Pulmonary artery endothelial cell (primary cell): Measurements from ENCODE around the gene ARHGEF1. TPM values are rescaled to one million over a fixed set of nuclear protein-coding genes. Genes with fewer than 3 reads are reported as not detected.

Source experiments
- DNase-seq: peaks from one replicate; pipeline ENCODE4 v3.0.0-alpha.2; 2011; ENCODE audit warnings: low read depth, low spot score
- total RNA-seq: library from RNA; depleted of rRNA; stranded (reverse); fragments of >200 nt; gene quantifications from 2 replicates; pipeline ENCODE4 v1.2.3, GENCODE V29; 2014

ARHGEF1 gene
- total RNA-seq, 1 donor from 2014 or later = 53.8 TPM

DNA sequence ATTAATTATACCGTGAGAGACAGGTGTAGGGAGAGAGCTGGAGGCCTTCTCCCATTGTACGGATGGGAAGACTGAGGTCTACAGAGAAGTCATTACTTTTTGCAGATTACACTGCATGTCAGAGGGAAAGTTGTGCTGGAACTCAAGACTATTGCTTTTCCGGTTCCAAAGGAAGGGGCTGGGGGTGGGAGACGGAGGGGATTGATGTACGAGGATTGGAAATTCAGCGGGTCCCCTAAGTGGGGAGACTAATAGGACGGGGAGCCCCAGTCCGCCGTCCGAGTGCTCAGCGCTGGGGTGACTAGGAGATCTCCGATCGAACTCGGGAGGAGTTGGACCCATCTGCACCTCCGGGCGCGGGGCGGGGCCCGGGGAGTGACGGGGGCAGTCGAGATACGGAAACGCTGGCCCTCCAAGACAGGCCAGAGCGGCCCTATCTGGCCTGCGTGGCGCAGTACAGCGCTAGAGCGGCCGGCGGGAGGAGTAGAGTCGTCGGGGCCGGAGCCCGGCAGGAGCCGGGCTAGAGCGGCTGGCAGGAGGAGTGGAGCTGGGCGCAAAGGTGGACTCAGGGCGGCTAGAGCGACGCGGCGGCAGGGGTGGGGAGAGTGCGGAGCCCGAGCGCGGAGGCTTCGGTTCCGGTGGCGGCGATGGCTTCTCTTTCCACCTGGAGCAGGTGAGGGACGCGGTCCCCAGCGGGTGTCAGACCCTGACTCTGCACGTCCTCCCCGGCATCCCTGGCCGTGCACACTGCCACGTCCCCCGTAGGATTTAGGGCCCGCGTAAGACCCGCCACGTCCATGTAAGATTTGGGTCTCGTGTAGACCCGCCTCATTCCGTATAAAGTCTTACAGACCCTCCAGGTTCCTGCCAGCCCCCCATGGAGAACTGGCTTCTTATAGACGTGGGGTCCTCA lies 1.1 kb downstream of the ARHGEF1 start:
- DNase-seq = peak; percentile 86

GRCh38 chr19:41886761-41887710 lies 4.1 kb downstream of the ARHGEF1 start:
- no peak for DNase-seq

GRCh38 chr19:41887711-41888382 lies 4.9 kb downstream of the ARHGEF1 start:
- DNase-seq = no peak

GRCh38 chr19:41888926-41889325 lies 5.9 kb downstream of the ARHGEF1 start:
- no peak for DNase-seq

- no peak for DNase-seq
Observed at GRCh38 chr19:41889896-41890295, 6.9 kb downstream of the ARHGEF1 start.

GRCh38 chr19:41890936-41891335 lies 8.0 kb downstream of the ARHGEF1 start:
- DNase-seq = no peak

- no peak for DNase-seq
Observed at GRCh38 chr19:41892173-41892902, 9.4 kb downstream of the ARHGEF1 start.

DNA sequence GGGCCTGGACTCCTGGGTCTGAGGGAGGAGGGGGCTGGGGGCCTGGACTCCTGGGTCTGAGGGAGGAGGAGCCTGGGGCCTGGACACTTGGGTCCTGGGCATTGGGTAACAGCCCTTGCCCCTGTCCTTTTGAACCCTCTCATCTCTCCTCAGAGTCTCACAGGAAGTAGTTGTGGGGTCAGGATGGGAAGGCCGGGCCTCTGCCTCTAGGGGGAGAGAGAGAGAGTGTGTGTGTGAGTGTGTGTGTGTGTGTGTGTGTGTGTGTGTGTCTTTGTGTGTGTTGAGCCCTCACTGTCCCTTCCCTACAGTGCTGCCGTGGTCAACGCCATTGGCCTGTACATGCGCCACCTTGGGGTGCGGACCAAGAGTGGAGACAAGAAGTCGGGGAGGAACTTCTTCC lies 10.9 kb downstream of the ARHGEF1 start:
- DNase-seq = no peak

DNA sequence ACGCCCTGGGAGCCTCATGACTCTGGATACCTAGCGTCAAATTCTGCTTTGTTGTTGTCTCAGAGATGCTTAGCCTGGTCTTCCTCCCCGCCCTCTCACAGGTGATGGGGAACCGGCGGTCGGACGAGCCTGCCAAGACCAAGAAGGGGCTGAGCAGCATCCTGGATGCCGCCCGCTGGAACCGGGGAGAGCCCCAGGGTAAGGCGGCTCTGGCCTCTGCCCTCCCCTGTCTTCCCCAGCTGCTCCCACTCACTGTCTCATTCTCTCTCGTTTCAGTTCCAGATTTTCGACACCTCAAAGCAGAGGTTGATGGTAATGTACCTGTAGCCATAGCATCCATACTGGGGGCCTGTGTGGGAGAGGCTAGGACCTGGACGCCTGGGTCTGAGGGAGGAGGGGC lies 11.4 kb downstream of the ARHGEF1 start:
- no peak for DNase-seq

DNA sequence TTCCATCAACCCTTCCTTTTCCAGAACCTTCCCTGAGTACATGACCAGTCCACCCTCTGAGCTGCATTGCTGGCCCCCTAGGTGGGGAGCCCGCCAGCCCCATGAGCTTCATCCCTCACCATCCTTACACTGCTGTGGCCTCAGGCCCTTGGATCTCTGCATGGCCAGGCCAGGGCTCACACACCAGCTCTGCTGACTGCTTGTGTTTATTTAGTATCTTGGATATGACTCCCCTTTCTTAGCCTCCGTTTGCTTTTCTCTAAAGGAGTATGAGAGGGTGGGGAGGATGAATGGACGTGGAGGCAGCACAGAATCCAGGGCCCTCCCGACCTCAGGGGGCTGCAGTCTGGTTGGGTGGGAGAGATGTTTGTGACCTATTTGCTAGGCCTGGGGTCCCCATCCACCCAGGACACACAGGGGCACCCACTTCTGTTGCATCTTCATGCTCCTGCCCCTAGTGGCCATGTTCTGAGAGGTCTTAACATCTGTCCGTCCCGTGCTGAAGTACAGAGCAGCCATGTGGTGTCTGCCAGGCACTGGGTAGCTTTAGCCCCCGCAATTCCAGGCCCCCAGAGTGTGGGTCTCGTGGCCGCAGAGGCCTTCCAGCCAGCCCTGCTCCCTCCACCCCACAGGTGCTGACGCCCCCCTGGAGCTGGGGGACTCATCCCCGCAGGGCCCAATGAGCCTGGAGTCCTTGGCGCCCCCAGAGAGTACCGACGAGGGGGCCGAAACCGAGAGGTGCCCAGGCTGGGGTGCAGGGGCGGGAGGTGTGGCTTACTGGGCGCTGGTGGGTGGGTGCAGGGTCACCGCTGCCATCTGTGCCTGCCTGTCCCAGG lies 13.0 kb downstream of the ARHGEF1 start:
- DNase-seq = no peak

DNA sequence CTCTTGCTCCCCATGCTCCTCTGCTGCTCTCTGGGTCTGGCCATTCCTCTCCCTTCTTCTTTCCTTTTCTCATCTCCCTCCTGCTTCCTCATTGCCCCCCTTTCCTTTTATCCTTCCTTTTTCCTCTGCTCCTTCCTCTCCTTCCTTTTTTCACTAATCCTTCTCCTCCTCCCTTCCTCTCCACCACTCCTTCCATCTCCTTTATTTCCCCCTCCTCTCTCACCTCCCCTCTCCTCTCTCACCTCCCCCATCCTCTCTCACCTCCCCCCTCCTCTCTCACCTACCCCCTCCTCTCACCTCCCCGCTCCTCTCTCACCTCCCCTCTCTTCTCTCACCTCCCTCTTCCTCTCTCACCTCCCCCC lies 13.6 kb downstream of the ARHGEF1 start:
- no peak for DNase-seq

DNA sequence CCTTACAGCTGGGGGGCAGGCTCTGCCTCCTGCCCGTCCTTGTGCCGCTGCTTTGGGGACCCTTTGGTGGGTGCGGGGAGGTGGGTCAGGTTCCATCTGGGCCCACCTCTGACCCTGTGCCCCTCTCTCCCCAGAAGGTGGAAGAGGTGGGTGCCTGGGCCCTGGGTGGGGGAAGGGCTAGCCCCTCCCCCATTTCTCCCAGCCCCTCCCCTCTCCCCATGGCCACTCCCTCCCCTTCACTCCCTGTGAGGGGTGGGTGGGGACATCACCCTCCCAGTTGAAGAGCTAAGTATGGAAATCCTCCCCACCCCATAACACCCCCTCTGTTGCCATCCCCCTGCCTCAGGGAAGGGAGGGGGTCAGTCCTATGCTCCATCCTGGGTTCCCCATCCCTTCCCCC lies 14.2 kb downstream of the ARHGEF1 start:
- DNase-seq = no peak

GRCh38 chr19:41897820-41898219 lies 14.8 kb downstream of the ARHGEF1 start:
- DNase-seq = no peak

DNA sequence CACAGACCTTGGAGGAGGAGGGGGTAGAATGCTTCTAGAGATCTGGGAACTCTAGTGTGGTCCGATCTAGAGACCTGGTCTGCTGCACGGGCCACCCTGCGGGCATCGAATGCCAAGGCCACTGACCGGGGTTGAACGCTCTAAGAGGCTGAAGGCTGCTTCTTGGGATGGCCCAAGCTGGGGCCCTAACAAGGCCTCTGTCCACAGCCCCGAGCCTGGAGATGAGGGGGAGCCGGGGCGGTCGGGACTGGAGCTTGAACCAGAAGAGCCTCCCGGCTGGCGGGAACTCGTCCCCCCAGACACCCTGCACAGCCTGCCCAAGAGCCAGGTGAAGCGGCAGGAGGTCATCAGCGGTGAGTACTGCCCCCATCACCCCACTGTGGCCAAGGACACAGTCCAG lies 15.3 kb downstream of the ARHGEF1 start:
- DNase-seq = no peak

DNA sequence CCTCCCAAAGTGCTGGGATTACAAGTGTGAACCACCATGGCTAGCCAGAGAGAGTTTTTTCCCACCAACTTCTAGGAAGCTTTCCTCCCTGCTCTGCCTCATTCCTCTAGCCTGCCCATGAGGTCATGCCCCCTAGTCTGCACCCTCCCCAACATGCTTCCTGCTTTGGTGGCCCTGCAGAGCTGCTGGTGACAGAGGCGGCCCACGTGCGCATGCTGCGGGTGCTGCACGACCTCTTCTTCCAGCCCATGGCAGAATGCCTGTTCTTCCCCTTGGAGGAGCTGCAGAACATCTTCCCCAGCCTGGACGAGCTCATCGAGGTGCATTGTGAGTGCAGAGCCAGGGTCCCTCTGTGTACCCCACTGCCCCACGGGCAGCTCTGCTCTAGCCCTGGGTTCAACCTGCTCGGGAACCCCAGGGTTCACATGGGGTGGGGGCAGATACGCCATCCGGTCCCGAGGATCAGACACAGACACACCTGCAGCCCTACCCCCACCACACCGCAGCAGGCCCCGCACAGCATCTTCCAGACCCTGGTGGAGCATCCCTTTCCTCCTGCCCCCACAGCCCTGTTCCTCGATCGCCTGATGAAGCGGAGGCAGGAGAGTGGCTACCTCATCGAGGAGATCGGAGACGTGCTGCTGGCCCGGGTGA lies 18.9 kb downstream of the ARHGEF1 start:
- DNase-seq = no peak

GRCh38 chr19:41902594-41902993 lies 19.6 kb downstream of the ARHGEF1 start:
- no peak for DNase-seq

- DNase-seq = no peak
Observed at GRCh38 chr19:41903193-41903953, 20.4 kb downstream of the ARHGEF1 start.

DNA sequence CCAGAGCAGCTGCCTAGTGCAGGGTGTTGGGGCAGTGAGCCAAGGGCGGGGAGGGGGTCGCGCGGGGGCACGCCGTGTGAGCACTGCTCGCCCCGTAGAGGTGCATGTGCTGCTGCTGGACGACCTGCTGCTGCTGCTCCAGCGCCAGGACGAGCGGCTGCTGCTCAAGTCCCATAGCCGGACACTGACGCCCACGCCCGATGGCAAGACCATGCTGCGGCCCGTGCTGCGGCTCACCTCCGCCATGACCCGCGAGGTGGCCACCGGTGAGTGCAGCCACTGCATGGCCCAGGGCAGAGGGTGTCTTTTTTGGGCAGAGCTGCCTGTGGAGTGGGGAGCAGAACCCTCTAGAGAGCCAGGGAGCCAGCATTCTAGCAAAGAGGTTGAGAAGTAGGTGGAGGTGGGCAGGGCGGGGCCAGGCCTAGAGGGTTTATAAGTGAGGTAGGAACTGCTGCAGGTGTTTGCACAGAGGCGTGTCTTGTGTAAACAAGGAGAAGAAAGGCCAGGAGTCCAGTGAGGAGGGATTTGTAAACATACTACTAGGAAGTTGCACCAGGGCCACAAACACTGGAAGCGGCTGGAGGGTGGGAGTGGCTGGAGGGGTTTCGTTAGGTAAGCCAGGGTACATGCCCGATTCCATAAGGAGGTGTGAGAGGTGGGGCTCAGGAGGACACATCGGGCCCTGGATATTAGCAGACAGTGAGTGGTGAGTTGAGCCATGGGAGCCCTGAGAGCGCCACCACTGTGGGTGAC lies 21.3 kb downstream of the ARHGEF1 start:
- DNase-seq = no peak
